COR-L47 (cell line): ENCODE data around the gene SLC2A5.
A peak's percentile ranks its signal among the peaks of the same experiment; 100 is the strongest.
"Not testable (repeated sequence)": the region's sequence is repeated elsewhere in the genome, so short reads cannot be mapped to it uniquely, and the experiment has no call there.

Experiments
- DNase-seq: peaks from one replicate; lab custom pipeline; 2025; lab: John Stamatoyannopoulos, UW

The SLC2A5 gene, protein sequence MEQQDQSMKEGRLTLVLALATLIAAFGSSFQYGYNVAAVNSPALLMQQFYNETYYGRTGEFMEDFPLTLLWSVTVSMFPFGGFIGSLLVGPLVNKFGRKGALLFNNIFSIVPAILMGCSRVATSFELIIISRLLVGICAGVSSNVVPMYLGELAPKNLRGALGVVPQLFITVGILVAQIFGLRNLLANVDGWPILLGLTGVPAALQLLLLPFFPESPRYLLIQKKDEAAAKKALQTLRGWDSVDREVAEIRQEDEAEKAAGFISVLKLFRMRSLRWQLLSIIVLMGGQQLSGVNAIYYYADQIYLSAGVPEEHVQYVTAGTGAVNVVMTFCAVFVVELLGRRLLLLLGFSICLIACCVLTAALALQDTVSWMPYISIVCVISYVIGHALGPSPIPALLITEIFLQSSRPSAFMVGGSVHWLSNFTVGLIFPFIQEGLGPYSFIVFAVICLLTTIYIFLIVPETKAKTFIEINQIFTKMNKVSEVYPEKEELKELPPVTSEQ

DNA sequence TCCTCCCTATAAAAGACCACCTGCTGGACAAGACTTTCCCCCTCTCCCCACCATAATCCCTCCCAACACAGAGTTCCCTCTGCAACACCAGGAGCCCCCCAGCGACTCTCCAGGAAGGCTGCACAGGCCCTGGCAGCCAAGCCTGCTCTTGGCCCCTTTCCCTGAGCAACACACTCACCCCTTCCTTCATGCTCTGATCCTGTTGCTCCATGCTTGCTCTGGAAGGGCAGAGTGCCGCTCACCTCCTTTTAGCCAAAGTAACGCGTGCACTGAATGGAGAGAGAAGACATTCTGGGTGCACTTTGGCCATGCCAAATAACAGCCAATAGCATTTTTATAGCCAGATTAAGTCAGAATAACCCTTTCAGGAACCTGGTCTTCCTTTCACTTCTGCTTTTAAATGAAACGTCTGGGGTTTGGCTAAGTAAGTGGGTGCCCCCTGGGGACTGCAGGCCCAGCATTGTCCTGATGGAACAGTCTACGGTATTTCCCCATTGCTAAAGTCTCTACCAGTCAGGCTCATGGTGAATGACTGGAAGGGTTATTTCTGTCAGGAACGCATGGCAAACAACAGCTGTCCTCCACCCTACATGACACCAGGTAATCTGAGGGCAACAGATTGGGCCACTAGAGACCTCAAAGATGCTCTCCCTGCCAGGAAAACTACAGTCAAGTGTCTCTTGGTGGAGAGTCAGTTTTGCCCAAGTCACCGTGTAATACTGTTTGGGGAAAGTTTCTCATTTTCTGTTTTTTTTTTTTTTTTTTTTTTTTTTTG is at the start of gene SLC2A5:
Gene SLC2A5 (minus strand): TSS at position 310 of the 775 bp plus-strand sequence. CDS start 99 bp downstream, at position 211.
- no peak for DNase-seq

DNA sequence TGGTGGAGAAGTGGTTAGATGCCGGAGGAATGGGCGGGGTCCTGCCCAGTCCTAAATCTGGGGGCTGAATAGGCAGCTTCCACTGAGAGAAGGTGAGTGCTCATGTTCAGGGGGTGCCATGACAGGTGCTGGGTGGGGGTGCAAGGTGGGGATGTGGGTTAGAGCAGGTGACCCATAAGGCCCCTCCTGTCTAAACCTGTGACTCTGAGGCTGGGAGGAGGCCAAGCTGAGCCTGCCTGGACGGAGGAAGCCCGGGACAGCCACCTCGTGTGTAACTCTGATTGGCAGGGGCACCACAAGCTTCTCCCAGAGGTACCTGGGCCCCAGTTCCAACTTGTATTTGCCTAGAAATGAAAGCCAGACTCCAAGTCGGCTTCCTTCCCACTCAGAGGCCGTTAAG is 48.8 kb upstream of the SLC2A5 start:
- no peak for DNase-seq

DNA sequence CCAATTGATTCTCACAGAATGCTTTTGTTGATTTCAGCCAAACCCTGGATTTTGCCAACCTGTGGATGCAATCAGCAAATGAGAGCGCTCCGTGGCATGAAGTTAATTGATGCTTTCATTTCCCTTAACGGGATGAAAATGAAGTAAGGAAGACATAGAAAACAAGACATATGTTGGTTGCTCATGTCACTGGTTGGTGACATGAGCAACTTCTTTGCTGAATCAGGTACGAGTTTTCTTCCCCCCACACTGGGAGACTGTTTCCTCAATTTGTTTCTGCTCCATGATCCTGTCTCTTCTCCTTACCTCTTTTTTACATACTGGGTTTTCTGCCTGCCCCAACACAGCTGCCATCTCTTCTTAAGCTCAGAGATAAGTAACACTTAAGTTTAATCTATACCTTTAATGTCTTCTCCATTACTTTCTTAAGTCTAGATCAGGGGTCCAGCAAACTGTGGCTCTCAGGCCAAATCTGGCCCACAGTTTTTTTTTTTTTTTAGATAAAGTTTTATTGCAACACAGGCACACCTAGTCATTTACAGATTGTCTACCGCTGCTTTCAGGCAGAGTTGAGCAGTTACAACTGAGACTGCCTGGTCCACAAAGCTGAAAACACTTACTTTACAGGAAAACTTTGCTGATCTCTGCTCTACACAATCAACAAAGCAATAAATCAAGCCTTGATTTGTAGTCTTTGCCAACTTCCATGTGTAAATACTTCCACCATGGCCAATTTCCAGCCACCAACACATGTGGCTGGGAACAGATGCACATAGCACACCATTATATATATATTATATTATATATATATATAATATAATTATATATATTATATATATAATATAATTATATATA is 46.1 kb upstream of the SLC2A5 start:
- DNase-seq: no peak

DNA sequence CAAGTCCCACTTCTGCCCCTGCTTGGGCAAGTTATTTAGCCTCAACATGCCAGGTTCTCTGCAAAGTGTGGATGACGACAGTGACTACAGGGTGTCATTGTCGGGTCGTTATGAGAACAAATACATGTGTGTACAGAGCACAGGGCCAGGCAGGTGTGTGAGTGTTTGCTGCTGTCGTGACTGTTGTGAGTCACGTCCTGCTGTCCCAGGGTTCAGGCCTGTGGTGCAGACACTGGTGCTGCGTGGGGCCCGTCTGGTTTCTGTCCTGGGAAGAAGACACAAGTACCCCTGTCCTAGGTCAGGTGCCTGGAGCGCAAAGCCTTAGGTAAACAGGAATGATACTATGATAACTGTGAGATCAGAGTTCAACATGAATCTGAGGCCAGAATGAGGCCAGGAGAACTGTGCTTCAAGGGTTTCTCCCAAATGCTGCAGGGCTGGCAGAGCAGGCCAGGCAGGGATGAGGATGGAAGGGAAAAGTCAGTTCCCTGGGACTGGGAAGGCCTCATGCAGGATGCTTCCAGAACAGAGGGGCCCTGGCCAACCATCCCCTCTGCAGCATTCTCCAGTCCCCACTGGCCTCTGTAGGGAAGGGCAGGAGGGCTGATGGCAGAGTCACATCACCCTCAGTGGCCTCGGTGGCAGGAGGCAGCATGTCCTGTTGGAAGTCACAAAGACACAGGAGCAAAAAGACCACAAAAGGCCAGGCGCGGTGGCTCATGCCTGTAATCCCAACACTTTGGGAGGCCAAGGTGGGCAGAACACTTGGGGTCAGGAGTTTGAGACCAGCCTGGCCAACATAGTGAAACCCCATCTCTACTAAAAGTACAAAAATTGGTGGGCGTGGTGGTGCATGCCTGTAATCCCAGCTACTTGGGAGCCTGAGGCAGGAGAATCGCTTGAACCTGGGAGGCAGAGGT is 43.8 kb upstream of the SLC2A5 start:
- DNase-seq: no peak

DNA sequence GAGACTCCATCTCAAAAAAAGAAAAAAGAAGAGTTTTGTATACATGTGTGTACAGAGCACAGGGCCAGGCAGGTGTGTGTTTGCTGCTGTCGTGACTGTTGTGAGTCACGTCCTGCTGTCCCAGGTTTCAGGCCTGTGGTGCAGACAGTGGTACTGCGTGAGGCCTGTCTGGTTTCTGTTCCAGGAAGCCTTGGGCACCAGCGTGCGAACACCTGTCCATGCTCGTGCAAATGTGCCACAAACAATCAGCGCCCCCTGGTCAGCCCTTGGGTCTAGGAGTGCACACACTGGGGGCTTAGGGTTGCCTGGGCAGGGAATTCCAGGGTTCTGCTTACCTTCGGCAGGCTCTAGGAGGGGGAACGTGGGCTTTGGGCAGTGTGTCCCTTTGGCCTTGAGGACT is 42.5 kb upstream of the SLC2A5 start:
- no peak for DNase-seq

DNA sequence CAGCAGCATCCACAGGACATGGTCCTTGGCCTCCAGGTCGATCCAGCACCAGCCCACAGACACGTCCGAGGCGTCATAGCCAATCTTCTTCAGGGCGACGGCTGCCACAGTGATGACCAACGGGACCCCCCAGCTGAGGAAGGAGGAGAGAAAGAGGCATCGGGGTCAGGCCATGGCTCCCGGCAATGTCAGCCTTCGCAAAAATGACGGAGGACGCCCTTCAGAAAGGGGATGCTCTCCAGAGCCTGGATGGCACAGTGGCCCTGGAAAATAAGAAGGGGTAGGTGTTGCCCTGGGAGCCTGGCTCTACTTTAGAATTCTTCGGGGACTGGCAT is 41.9 kb upstream of the SLC2A5 start:
- DNase-seq: no peak

DNA sequence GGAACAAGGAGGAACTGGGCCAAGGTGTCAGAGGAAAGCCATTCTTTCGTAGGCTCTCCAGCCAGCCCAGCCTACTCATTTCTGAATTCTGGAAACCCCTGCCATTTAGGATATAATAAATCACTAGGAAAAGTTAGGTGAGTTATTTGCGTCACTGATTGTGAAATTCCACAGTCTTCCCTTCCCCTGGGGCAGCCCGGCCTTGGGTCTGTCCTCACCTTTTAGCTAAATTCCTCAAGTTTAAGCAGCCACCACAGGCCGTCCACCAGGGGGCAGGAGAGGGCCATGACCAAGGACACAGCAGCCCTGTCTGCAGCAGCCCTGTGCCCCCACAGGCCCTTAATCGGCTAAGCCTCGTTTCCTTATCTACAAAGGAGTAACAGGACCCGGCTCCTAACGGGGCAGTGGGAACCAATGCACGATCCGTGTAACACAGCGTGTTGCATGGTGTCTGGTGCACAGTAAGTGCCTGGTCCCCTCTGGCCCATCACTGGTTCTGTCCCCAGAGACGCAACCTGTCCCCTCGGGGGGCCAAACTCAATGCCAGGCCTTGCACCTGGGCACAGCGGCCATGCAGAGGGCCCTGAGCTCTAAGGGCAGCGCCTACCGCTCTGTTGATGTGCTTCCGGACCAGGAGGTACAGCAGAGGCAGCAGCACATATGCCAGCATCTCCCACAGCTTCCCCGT is 41.4 kb upstream of the SLC2A5 start:
- DNase-seq: peak; percentile 80

DNA sequence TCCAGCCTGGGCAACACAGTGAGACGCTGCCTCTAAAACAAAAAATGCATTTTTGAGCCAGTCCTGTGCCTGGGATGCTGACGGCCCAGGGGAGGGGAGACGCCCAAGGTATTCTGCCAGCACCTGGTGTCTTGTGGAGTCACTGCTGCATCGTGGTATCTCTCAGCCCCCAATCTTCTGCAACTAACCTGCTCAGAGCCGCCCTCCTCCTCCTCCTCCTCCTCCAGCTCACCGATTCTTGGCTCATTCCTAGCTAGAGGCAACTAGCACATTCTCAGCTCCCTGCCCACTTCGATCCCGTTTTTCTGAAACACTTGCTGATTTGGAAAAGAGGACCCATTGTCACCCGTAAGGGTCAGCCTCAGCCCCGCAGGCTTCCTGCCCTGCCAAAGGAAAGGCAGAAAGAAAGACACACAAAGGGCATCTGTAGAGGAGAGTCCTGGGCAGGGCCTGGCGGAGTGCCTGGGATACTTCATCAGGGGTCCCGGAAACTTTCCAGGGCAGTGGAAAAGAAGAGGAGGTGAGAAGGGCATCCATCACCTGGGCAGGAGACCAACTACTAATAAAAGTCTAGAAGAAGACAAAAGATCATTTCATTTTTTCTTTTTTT is 38.7 kb upstream of the SLC2A5 start:
- no peak for DNase-seq

DNA sequence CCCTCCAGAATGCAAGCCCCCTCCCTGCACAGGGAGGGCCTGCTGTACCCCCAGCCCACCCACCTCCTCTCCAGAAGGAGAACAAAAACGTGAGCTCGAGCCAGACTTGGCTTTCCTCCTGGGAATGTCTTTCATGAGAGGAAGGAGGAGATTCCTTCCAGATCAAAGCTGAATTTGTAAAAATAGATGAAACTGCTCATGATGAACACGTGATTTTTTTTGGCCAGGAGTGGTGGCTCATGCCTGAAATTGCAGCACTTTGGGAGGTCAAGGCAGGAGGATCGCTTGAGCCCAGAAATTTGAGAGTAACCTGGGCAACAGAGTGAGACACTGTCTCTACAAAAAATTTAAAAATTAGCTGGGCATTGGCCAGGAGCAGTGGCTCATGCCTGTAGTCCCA is 37.7 kb upstream of the SLC2A5 start:
- DNase-seq: no peak

DNA sequence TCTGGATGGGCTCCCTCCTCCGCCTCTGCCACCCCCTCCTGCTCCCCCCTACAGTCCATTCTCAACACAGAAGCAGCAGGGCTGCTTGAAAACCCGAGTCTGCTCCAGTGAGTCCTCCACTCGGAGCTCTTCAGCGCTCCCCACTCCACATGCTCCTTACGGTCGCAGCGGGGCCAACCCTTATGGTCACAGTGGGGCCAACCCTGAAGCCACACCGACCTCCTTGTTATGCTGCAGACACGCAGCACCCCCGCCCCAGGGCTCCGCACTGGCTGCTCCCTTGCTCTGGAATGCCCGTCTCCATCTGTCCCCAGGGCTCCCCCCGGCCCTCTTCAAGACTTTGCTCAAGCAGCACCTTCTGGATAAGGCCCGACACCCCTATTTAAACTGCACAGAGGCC is 36.9 kb upstream of the SLC2A5 start:
- DNase-seq: no peak

DNA sequence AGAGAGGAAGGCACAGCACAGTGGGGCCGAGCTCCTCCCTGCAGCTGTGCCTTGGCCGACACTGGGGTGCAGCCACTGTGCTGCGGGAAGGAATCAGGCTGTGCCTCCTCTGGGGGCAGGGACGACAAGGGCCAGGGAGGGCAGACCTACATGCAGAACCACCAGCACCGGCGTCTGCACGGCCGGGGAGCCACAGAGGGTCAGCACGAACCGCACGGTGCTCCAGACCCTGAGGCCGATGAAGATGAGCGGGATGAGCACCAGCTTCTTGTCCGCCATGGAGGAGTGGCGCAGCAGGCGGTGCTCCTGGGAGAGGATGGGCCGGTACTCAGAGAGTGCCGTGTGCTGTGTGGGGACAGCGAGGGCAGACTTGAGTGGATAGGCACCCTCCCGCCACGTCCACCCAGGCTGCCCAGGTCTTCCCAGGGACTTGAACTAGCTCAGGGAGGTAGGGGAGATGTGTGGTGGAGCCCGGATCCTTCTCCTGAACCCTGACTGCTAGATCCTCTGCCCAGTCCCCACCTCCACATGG is 36.0 kb upstream of the SLC2A5 start:
- no peak for DNase-seq

DNA sequence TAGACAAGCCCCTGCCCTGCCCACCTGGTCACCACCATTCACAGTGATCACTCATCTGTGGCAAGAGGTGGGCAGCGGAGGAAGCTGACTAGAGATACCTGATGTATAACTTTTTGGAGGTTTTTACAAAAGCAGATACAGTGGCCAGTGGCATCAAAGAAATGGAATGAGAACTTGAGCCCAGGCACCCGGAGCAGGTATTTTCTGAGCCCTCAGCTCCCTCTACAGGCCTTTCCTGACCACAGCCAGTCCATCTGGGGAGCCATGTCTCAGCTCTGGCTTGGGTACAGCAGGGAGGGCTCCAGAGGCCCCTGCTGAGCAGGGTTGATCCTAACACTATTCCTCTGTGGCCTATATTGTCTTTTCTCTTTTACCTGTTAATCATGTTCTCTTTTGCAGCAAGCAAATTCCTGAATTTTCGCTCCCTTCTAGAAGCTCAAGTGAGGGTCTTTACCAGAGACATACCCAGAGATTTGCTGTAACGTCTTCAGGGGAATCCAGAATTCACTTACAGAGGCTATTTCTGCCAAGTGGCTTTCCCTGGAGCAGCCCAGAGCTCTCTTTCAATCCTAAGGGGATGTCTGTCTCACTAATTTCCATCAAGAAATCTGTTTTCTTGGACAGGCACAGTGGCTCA is 32.2 kb upstream of the SLC2A5 start:
- peak; percentile 38 for DNase-seq

DNA sequence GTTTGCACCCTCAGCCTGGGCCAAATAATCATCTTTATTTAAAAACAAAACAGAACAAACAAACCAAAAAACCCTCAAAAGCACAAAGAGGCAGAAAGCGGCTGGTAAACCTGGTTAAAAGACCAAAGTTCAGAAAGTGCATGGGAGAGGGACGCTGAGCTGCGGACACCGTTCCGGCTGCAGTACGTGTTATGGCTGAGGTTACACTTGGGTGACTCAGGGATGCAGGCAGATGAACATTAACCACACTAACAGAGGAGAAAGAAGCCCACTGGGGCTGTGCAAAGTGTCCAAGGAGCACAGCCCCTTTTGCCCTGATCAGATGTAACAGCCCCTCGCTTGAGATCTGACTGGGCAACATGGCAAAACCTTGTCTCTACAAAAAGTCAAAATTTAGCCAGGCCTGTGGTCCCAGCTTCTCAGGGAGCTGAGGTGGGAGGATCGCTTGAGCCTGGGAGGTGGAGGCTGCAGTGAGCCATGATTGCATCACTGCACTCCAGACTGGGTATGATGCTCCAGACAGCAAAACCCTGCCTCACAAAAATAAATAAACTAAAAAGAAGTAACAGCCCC is 31.1 kb upstream of the SLC2A5 start:
- no peak for DNase-seq

DNA sequence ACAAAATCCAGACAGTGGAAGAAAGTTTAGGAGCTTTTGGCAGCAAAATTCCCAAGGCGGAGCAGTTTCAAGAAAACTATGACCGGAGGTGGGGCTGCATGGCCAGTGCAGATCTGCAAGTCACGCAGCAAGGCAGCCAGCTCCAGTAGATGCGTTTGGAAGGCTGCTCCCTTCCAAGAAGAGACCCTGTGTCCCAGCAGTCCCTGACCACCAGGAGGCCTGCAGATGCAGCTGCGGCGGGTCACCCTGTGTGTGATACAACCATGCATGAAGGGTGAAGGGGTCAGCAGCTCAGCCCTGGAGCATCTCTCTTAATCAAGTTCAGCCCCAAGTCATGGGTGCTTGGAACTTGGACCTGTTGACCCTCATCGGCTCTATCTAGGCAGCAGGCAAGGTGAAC is 30.1 kb upstream of the SLC2A5 start:
- no peak for DNase-seq

DNA sequence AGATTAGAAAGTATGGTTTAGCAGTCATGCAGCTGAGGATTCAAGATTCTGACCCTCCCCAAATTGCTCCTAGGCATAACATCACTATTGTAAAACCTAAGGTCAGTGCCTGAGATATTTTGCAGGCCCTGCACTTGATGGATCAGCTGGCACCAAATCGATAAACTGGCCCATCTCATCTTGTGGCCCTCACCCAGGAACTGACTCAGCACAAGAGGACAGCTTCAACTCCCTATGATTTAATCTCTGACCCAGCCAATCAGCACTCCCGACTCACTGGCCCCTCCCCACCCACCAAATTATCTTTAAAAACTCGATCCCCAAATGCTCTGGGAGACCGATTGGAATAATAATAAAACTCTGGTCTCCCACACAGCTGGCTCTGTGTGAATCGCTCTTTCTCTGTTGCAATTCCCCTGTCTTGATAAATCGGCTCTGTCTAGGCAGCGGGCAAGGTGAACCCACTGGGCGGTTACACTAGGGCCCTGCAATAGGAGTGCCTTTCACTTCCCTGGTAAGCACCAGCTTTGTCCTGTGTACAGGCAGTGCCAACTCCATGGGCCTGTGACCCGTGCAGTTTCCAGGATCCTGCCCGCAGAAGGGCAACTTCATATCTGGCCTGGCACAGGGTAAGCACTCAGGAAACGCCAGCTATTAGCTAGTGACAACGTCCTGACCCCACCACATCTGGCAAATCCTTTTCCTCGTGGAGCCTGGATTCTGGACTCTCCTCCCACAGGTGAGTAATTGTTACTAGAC is 28.7 kb upstream of the SLC2A5 start:
- DNase-seq: no peak

DNA sequence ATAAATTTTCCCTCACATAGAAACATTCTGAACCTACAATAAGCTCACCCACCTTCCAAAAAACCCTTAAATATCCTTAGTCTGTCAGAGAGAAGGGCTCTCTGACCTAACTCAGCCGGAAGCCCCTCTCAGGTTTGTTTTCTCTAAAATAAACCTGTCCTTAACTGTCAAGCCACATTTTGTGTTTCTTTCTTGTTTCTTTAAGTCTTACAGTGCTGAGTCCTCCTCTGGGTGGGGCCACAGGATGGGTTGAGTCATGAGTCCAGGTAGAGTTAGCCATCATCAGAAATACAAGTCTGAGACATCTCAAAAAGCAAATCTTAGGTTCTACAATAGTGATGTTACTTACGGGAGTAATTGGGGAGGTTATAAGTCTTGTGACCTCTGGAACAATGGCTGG is 26.4 kb upstream of the SLC2A5 start:
- no peak for DNase-seq

DNA sequence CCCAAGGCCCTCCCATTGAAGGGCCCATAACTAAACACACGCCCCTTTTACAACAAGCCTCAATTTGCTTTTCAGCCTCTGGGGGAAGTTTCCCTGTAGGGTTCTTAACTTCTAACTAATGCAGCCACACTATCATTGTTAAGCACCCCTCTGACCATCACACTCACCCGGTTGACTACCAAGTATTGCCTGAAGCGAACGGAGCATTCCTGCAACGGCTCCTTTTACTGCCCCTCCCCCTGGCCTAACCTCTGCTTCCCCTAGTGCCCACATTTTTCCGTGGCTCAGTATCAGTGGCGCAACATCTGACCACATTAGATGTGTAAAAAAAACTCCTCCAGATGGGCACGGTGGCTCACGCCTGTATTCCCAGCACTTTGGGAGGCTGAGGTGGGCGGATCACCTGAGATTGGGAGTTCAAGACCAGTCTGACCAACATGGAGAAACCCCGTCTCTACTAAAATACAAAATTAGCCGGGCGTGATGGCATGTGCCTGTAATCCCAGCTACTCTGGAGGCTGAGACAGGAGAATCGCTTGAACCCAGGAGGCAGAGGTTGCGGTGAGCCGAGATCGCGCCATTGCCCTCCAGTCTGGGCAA is 24.7 kb upstream of the SLC2A5 start:
- DNase-seq: not testable (repeated sequence)

DNA sequence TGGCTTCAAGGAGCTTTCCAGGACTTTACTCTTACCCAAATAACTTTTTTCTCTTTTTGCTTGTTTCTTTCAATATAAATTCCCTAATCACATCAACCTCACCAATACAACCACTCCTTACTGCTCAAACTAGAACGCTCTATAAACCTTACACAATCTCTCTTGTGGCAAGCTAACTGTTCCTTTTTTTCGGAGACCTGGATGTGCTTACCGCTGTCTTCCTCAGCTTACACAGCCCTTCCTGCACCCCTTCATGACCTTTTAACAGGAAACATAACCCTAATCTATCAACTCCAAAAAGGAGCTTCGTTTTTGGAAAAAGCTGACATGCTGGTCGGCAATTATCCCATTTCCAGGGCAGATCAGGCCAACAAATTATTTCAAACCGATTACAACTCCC is 24.1 kb upstream of the SLC2A5 start:
- DNase-seq: no peak
